Stimulated activated CD8-positive, alpha-beta memory T cell treated with anti-CD3 and anti-CD28 coated beads, Interleukin-15, amount 100 ng/mL, for 4 hours (primary cell): ENCODE data around the gene SMIM35.
A peak's percentile ranks its signal among the peaks of the same experiment; 100 is the strongest.
"Not testable (repeated sequence)": the region's sequence is repeated elsewhere in the genome, so short reads cannot be mapped to it uniquely, and the experiment has no call there.

Experiments
- DNase-seq, 2 donors: peaks; one replicate each; pipeline ENCODE4 v3.0.0-alpha.2; 2020; ENCODE audit warnings: low read depth in 2 of 2

SMIM35 gene

GRCh38 chr11:117985953-117986887, 100.5 kb downstream of the SMIM35 start, which contains the start of gene IL10RA:
Gene IL10RA (plus strand): TSS chr11:117986394. CDS start chr11:117986468, 74 bp downstream.
- peak; percentile 63 to 73 for DNase-seq

- DNase-seq: no peak
Observed at GRCh38 chr11:117984476-117984875, 102.3 kb downstream of the SMIM35 start.

GRCh38 chr11:117983163-117983475, 103.6 kb downstream of the SMIM35 start:
- DNase-seq: no peak

- no peak for DNase-seq
Observed at GRCh38 chr11:117980720-117981119, 106.0 kb downstream of the SMIM35 start.

GRCh38 chr11:117980280-117980679, 106.5 kb downstream of the SMIM35 start:
- DNase-seq: no peak

GRCh38 chr11:117979481-117980211, 107.1 kb downstream of the SMIM35 start:
- DNase-seq: no peak

GRCh38 chr11:117978991-117979390, 107.8 kb downstream of the SMIM35 start:
- no peak for DNase-seq

GRCh38 chr11:117978291-117978910, 108.4 kb downstream of the SMIM35 start:
- not testable (repeated sequence) for DNase-seq

- not testable (repeated sequence) for DNase-seq
Observed at GRCh38 chr11:117977612-117978264, 109.0 kb downstream of the SMIM35 start.

GRCh38 chr11:117977029-117977428, 109.7 kb downstream of the SMIM35 start:
- no peak for DNase-seq

GRCh38 chr11:117976445-117976844, 110.3 kb downstream of the SMIM35 start:
- no peak for DNase-seq

GRCh38 chr11:117973503-117973860, 113.3 kb downstream of the SMIM35 start:
- DNase-seq: no peak

GRCh38 chr11:117972629-117973502, 113.9 kb downstream of the SMIM35 start:
- no peak for DNase-seq

- DNase-seq: no peak
Observed at GRCh38 chr11:117972044-117972443, 114.7 kb downstream of the SMIM35 start.

- no peak for DNase-seq
Observed at GRCh38 chr11:117970400-117971024, 116.3 kb downstream of the SMIM35 start.

- DNase-seq: no peak
Observed at GRCh38 chr11:117969160-117969991, 117.4 kb downstream of the SMIM35 start.

- no peak for DNase-seq
Observed at GRCh38 chr11:117966908-117967307, 119.9 kb downstream of the SMIM35 start.

GRCh38 chr11:117962826-117963225, 123.9 kb downstream of the SMIM35 start:
- DNase-seq: no peak

GRCh38 chr11:117961896-117962295, 124.9 kb downstream of the SMIM35 start:
- DNase-seq: no peak

- no peak for DNase-seq
Observed at GRCh38 chr11:117960406-117960805, 126.4 kb downstream of the SMIM35 start.
